HL-60 (cell line): Measurements from ENCODE around the gene ZNF22.

Source experiments
- CTCF ChIP-seq: IDR thresholded peaks from one replicate; pipeline ENCODE4 v1.5.1; 2011; ENCODE audit warnings: low read length, control low read depth, inconsistent platforms; ENCODE audit not compliant: insufficient read depth
- GABPA ChIP-seq: IDR thresholded peaks from 2 replicates; pipeline ENCODE4 v1.6.1; 2012; ENCODE audit warnings: low read depth
- POLR2AphosphoS5 ChIP-seq: IDR thresholded peaks from 2 replicates; pipeline ENCODE4 v1.6.1; 2012; ENCODE audit warnings: low read depth
- REST ChIP-seq: IDR thresholded peaks from 2 replicates; pipeline ENCODE4 v1.6.1; 2012; ENCODE audit warnings: low read depth; ENCODE audit not compliant: insufficient replicate concordance
- SPI1 ChIP-seq: IDR thresholded peaks from 2 replicates; pipeline ENCODE4 v1.6.1; 2012; ENCODE audit warnings: low read depth, mild to moderate bottlenecking, borderline replicate concordance

GRCh38 chr10:45004661-45005060, 3.9 kb downstream of the ZNF22 start:
- no peak for TF ChIP-seq CTCF
- TF ChIP-seq POLR2AphosphoS5, result no peak
- no peak for TF ChIP-seq REST
- no peak for TF ChIP-seq GABPA
- TF ChIP-seq SPI1, result no peak
